Stimulated activated CD8-positive, alpha-beta memory T cell treated with anti-CD3 and anti-CD28 coated beads, Interleukin-4, amount 100 ng/mL, for 4 hours (primary cell): ENCODE data around the gene GOLGA6L2.
"Not testable (repeated sequence)": the region's sequence is repeated elsewhere in the genome, so short reads cannot be mapped to it uniquely, and the experiment has no call there.

Source experiments
- DNase-seq, 2 donors: peaks; one replicate each; pipeline ENCODE4 v3.0.0-alpha.2; 2020; ENCODE audit warnings: low read depth in 2 of 2, low spot score in 1 of 2

The GOLGA6L2 gene

GRCh38 chr15:23447107-23447500 is at the start of gene GOLGA6L2:
Gene GOLGA6L2 (minus strand): TSS chr15:23447243. CDS start chr15:23447181, 62 bp downstream.
- DNase-seq = no peak

- DNase-seq = no peak
Measured at GRCh38 chr15:23484870-23485269, 37.8 kb upstream of the GOLGA6L2 start.

- no peak for DNase-seq
Measured at GRCh38 chr15:23483821-23484299, 36.8 kb upstream of the GOLGA6L2 start.

- DNase-seq = no peak
Measured at GRCh38 chr15:23482764-23483489, 35.9 kb upstream of the GOLGA6L2 start.

- no peak for DNase-seq
Measured at GRCh38 chr15:23482228-23482627, 35.2 kb upstream of the GOLGA6L2 start.

- DNase-seq = no peak
Measured at GRCh38 chr15:23477920-23478319, 30.9 kb upstream of the GOLGA6L2 start.

- DNase-seq = no peak
Measured at GRCh38 chr15:23472678-23473077, 25.6 kb upstream of the GOLGA6L2 start.

- no peak for DNase-seq
Measured at GRCh38 chr15:23472033-23472432, 25.0 kb upstream of the GOLGA6L2 start.

GRCh38 chr15:23467110-23467600 is 20.1 kb upstream of the GOLGA6L2 start:
- DNase-seq = no peak

GRCh38 chr15:23457890-23458289 is 10.8 kb upstream of the GOLGA6L2 start:
- no peak for DNase-seq

GRCh38 chr15:23446215-23447106 is 582 bp downstream of the GOLGA6L2 start:
- no peak for DNase-seq

GRCh38 chr15:23444269-23444668 is 2.8 kb downstream of the GOLGA6L2 start:
- DNase-seq = no peak

GRCh38 chr15:23441204-23441603 is 5.8 kb downstream of the GOLGA6L2 start:
- DNase-seq = no peak

GRCh38 chr15:23440596-23440995 is 6.4 kb downstream of the GOLGA6L2 start:
- DNase-seq = no peak

- DNase-seq = no peak
Measured at GRCh38 chr15:23439513-23439912, 7.5 kb downstream of the GOLGA6L2 start.

GRCh38 chr15:23438816-23439466 is 8.1 kb downstream of the GOLGA6L2 start:
- DNase-seq = no peak

GRCh38 chr15:23437673-23438072 is 9.4 kb downstream of the GOLGA6L2 start:
- no peak for DNase-seq

- DNase-seq = no peak
Measured at GRCh38 chr15:23437146-23437545, 9.9 kb downstream of the GOLGA6L2 start.

- DNase-seq = no peak
Measured at GRCh38 chr15:23436421-23436820, 10.6 kb downstream of the GOLGA6L2 start.

- DNase-seq = not testable (repeated sequence)
Measured at GRCh38 chr15:23434699-23435098, 12.3 kb downstream of the GOLGA6L2 start.

GRCh38 chr15:23425327-23425726 is 21.7 kb downstream of the GOLGA6L2 start:
- DNase-seq = not testable (repeated sequence)
